ENCODE measurements around the gene CYB561.
A peak's percentile ranks its signal among the peaks of the same experiment; 100 is the strongest.

CYB561 gene

GRCh38 chr17:63431939-63432804 lies 13.9 kb downstream of the CYB561 start:
- no peak for DNase-seq

- no peak for DNase-seq
Measured at GRCh38 chr17:63431618-63431938, 14.5 kb downstream of the CYB561 start.

- DNase-seq: no peak
Measured at GRCh38 chr17:63430223-63430622, 15.9 kb downstream of the CYB561 start.

- DNase-seq: no peak
Measured at GRCh38 chr17:63429766-63430165, 16.3 kb downstream of the CYB561 start.

- DNase-seq: no peak
Measured at GRCh38 chr17:63426917-63427308, 19.2 kb downstream of the CYB561 start.

GRCh38 chr17:63426041-63426916 lies 19.8 kb downstream of the CYB561 start:
- no peak for DNase-seq

GRCh38 chr17:63425483-63425882 lies 20.6 kb downstream of the CYB561 start:
- peak; percentile 77 for DNase-seq

GRCh38 chr17:63423963-63424362 lies 22.1 kb downstream of the CYB561 start:
- no peak for DNase-seq

GRCh38 chr17:63423251-63423950 lies 22.7 kb downstream of the CYB561 start:
- DNase-seq: no peak

GRCh38 chr17:63421681-63422645 lies 24.1 kb downstream of the CYB561 start:
- DNase-seq: no peak

- no peak for DNase-seq
Measured at GRCh38 chr17:63420868-63421680, 25.0 kb downstream of the CYB561 start.

- DNase-seq: peak; percentile 63
Measured at GRCh38 chr17:63419949-63420867, 25.9 kb downstream of the CYB561 start.

- no peak for DNase-seq
Measured at GRCh38 chr17:63419398-63419797, 26.7 kb downstream of the CYB561 start.

- DNase-seq: no peak
Measured at GRCh38 chr17:63418540-63418939, 27.6 kb downstream of the CYB561 start.

- no peak for DNase-seq
Measured at GRCh38 chr17:63414222-63414621, 31.9 kb downstream of the CYB561 start.

- no peak for DNase-seq
Measured at GRCh38 chr17:63413128-63413527, 33.0 kb downstream of the CYB561 start.

- DNase-seq: no peak
Measured at GRCh38 chr17:63412234-63412633, 33.9 kb downstream of the CYB561 start.

GRCh38 chr17:63407741-63408330 lies 38.3 kb downstream of the CYB561 start:
- DNase-seq: no peak

- peak; percentile 76 for DNase-seq
Measured at GRCh38 chr17:63406689-63407330, 39.3 kb downstream of the CYB561 start.

Data from CD4-positive, alpha-beta T cell treated with Interleukin-17A for 4 hours (primary cell).